Panc1 (cell line): ENCODE results near the gene INTS3. TPM values are rescaled to one million over a fixed set of nuclear protein-coding genes. Genes with fewer than 3 reads are reported as not detected.

Experiments
- ATAC-seq: fragments of 200-7000 bp; cut with Tn5 transposase; 2 replicates; pipeline ENCODE4 v1.9.1; 2020; ENCODE audit warnings: mild to moderate bottlenecking, moderate library complexity
- BruUV-seq: library from RNA; stranded (reverse); fragments of 400-500 nt; replicated peaks from 2 replicates; lab custom pipeline; 2021; lab: Mats Ljungman, UMichigan
- CTCF ChIA-PET: fragments of 300-600 bp; sonication (Branson Sonifier 250); formaldehyde crosslinking; loops from one replicate; lab custom pipeline; 2022; ENCODE audit warnings: antibody characterized with exemption; lab: Charles Lee
- POLR2A ChIA-PET: fragments of 300-600 bp; sonication (Branson Sonifier 250); formaldehyde crosslinking; loops from one replicate; lab custom pipeline; 2022; ENCODE audit warnings: antibody characterized with exemption; lab: Charles Lee
- DNase-seq: peaks from one replicate; pipeline ENCODE4 v3.0.0-alpha.2; 2010; ENCODE audit warnings: low read depth, low spot score
- H3K27ac ChIP-seq: 2 replicates; pipeline ENCODE4 v1.5.1; 2011; ENCODE audit warnings: mild to moderate bottlenecking, low read length, inconsistent platforms
- H3K27me3 ChIP-seq: fragments of 200-500 bp; sonication (Bioruptor generic); 2 replicates; pipeline ENCODE4 v1.6.0; 2014; ENCODE audit warnings: low read length, inconsistent platforms; ENCODE audit not compliant: control insufficient read depth, insufficient read depth
- H3K36me3 ChIP-seq: fragments of 200-500 bp; sonication (Bioruptor generic); 2 replicates; pipeline ENCODE4 v1.5.1; 2014; ENCODE audit warnings: inconsistent platforms, mild to moderate bottlenecking, low read length, moderate library complexity; ENCODE audit not compliant: control insufficient read depth, insufficient read depth
- H3K4me1 ChIP-seq: 2 replicates; pipeline ENCODE4 v1.5.1; 2011; ENCODE audit warnings: inconsistent platforms, mild to moderate bottlenecking, low read length, moderate library complexity; ENCODE audit not compliant: control insufficient read depth, insufficient read depth
- H3K4me3 ChIP-seq, 2 experiments: 2 replicates each; pipeline ENCODE4 v1.5.1; 2011 to 2012; ENCODE audit warnings: low read depth in 2 of 2, low read length in 2 of 2, mild to moderate bottlenecking in 2 of 2, inconsistent platforms in 1 of 2, moderate library complexity in 1 of 2
- H3K9me3 ChIP-seq: fragments of 200-500 bp; sonication (Bioruptor generic); 2 replicates; pipeline ENCODE4 v1.5.1; 2014; ENCODE audit warnings: low read depth, mild to moderate bottlenecking, inconsistent platforms, low read length, moderate library complexity; ENCODE audit not compliant: control insufficient read depth, insufficient read depth
- CTCF ChIP-seq: fragments of 450-650 bp; IDR thresholded peaks from 2 replicates; pipeline ENCODE4 v1.5.1; 2017; ENCODE audit warnings: mild to moderate bottlenecking
- POLR2AphosphoS5 ChIP-seq: IDR thresholded peaks from 2 replicates; pipeline ENCODE4 v1.6.1; 2012; ENCODE audit warnings: mild to moderate bottlenecking, low read depth, low read length, moderate library complexity
- REST ChIP-seq, 2 experiments: IDR thresholded peaks; 2 replicates each; pipeline ENCODE4 v1.6.1; 2011 to 2012; ENCODE audit warnings: low read depth in 2 of 2, control low read depth in 1 of 2, low read length in 1 of 2, mild to moderate bottlenecking in 1 of 2, moderate library complexity in 1 of 2; ENCODE audit not compliant: insufficient read depth in 1 of 2
- SIN3A ChIP-seq: IDR thresholded peaks from 2 replicates; pipeline ENCODE4 v1.6.1; 2012; ENCODE audit warnings: low read depth, mild to moderate bottlenecking, low read length, moderate library complexity, borderline replicate concordance; ENCODE audit not compliant: insufficient read depth
- TCF7L2 ChIP-seq: IDR thresholded peaks from 2 replicates; pipeline ENCODE4 v1.6.1; 2011; ENCODE audit warnings: mild to moderate bottlenecking, low read depth, low read length, inconsistent platforms
- in situ Hi-C: cut with HindIII; loops from 2 replicates; pipeline ENCODE4 v1.10.0; 2016; ENCODE audit warnings: low sequenced_read_pairs, low pct_unique_long_range_greater_than_20kb
- intact Hi-C: fragments of 100-400 bp; cut with micrococcal nuclease; formaldehyde crosslinking; loops from one replicate; pipeline ENCODE4 v1.10.0; 2022; ENCODE audit not compliant: unreplicated experiment
- total RNA-seq: library from RNA; stranded (reverse); gene quantifications from one replicate; pipeline ENCODE4 v1.2.1, GENCODE V29; 2021; ENCODE audit not compliant: unreplicated experiment

The INTS3 gene
- total RNA-seq, 1 experiment from 2014 or later: 77.3 TPM

- BruUV-seq: no TSS peak
- DNase-seq: no peak
- Histone ChIP-seq H3K9me3 (no peaks in the 10 kb centered on the region), H3K4me3 (no peak overlapping the region), H3K4me1 (no peaks in the 10 kb centered on the region), H3K36me3 (no peaks in the 10 kb centered on the region), H3K27me3 (no peaks in the 10 kb centered on the region; the same call in 1 of the 2 replicates), H3K27ac (no peak overlapping the region)
- TF ChIP-seq CTCF (no peak), TCF7L2 (no peak), REST (IDR thresholded peaks at IDR 0.05; ENCODE audit: insufficient read depth in 1 of 2, low read depth in 2 of 2, low read length in 1 of 2) (no peak), SIN3A (no peak), POLR2AphosphoS5 (no peak)
- POLR2A ChIA-PET: no interaction called here
- intact Hi-C loops (no loop called here), in situ Hi-C loops (no loop called here)
- ATAC-seq: no peak
- CTCF ChIA-PET: no interaction called here
These were observed 42.1 kb upstream of the INTS3 start for GRCh38 chr1:153685544-153686340.

- intact Hi-C loops: no loop called here
- Histone ChIP-seq H3K9me3 (no peaks in the 10 kb centered on the region), H3K27ac (no peak overlapping the region), H3K36me3 (no peaks in the 10 kb centered on the region), H3K4me1 (no peaks in the 10 kb centered on the region), H3K27me3 (no peaks in the 10 kb centered on the region), H3K4me3 (no peak overlapping the region)
- DNase-seq (no peak), ATAC-seq (no peak)
- CTCF ChIA-PET: no interaction called here
- POLR2A ChIA-PET: no interaction called here
- no peak for TF ChIP-seq TCF7L2
- no peak for TF ChIP-seq REST (IDR thresholded peaks at IDR 0.05; ENCODE audit: insufficient read depth in 1 of 2, low read depth in 2 of 2, low read length in 1 of 2)
- no peak for TF ChIP-seq POLR2AphosphoS5
- TF ChIP-seq CTCF: no peak
- no peak for TF ChIP-seq SIN3A
- in situ Hi-C loops: no loop called here
- no TSS peak for BruUV-seq
These were observed 40.3 kb upstream of the INTS3 start for GRCh38 chr1:153687346-153688125.
